ACC112 (cell line): ENCODE measurements around the gene OXCT1.

ENCODE experiments used
- H2AFZ ChIP-seq: fragments of 200-600 bp; sonication (generic); one replicate; pipeline ENCODE4 v1.6.0; 2017; ENCODE audit warnings: antibody characterized with exemption, low read length; ENCODE audit not compliant: unreplicated experiment
- H3K27ac ChIP-seq: fragments of 200-600 bp; sonication (generic); 2 replicates; pipeline ENCODE4 v1.5.1; 2014; ENCODE audit warnings: low read depth, mild to moderate bottlenecking, antibody characterized with exemption, low read length, moderate library complexity
- H3K27me3 ChIP-seq: fragments of 200-600 bp; sonication (generic); 2 replicates; pipeline ENCODE4 v1.6.1; 2014; ENCODE audit warnings: mild to moderate bottlenecking, antibody characterized with exemption, low read length, moderate library complexity, mixed read lengths; ENCODE audit not compliant: insufficient read depth
- H3K36me3 ChIP-seq: fragments of 200-600 bp; sonication (generic); 2 replicates; pipeline ENCODE4 v1.6.1; 2016; ENCODE audit warnings: mild to moderate bottlenecking, antibody characterized with exemption, low read length, moderate library complexity, mixed read lengths; ENCODE audit not compliant: insufficient read depth
- H3K4me1 ChIP-seq: fragments of 200-600 bp; sonication (generic); one replicate; pipeline ENCODE4 v1.6.1; 2016; ENCODE audit warnings: low read length, mixed read lengths; ENCODE audit not compliant: insufficient read depth, unreplicated experiment, control insufficient read depth
- H3K4me3 ChIP-seq: fragments of 200-600 bp; sonication (generic); 2 replicates; pipeline ENCODE4 v1.5.1; 2014; ENCODE audit warnings: mild to moderate bottlenecking, low read depth, low read length
- H3K79me2 ChIP-seq: fragments of 200-600 bp; sonication (generic); one replicate; pipeline ENCODE4 v1.6.0; 2016; ENCODE audit warnings: low read length; ENCODE audit not compliant: control insufficient read depth, unreplicated experiment, insufficient read depth

The OXCT1 gene

GRCh38 chr5:41871852-41872251 lies 1.6 kb upstream of the OXCT1 start:
- H3K79me2 ChIP-seq, result peaks cover 22% of the 10 kb centered on the region
- H3K27ac ChIP-seq, result no peak overlapping the region
- no peaks in the 10 kb centered on the region for H3K27me3 ChIP-seq
- peaks cover 22% of the 10 kb centered on the region for H3K4me1 ChIP-seq
- H2AFZ ChIP-seq, result no peak overlapping the region
- no peaks in the 10 kb centered on the region for H3K36me3 ChIP-seq
- no peak overlapping the region for H3K4me3 ChIP-seq

DNA sequence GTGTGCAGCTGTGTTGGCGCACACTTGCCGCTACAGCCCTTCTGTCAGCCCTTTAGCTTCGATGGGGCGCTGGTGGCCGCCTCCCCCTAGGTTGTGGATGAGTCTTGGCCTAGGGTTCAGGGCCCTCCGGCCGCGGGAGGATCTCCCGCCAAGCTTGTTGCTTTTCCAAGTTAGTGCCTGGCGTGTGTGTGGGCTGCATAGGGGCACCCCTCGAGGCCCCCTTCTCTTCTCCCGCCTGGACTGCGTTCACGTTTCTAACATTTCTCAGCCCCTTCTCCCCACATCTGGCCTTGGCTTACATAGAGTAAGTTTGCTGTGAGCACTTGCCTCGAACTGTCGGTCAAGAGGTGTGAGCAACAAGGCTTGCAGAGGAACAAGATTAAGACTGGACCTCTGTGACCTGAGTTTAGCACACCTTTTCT lies 413 bp upstream of the OXCT1 start:
- Histone ChIP-seq H3K36me3 (no peaks in the 10 kb centered on the region), H3K79me2 (peaks cover 32% of the 10 kb centered on the region), H3K27ac (peak overlapping the region; percentile 64; the same call in 1 of the 2 replicates), H3K27me3 (no peaks in the 10 kb centered on the region), H3K4me3 (peak overlapping the region; percentile 89), H2AFZ (peak overlapping the region; percentile 90), H3K4me1 (peaks cover 22% of the 10 kb centered on the region)

GRCh38 chr5:41869151-41869723 lies 988 bp downstream of the OXCT1 start:
- Histone ChIP-seq H3K27ac (peak overlapping the region; percentile 64), H3K27me3 (no peaks in the 10 kb centered on the region), H3K36me3 (no peaks in the 10 kb centered on the region), H3K4me1 (peaks cover 27% of the 10 kb centered on the region), H3K79me2 (peaks cover 43% of the 10 kb centered on the region), H3K4me3 (peak overlapping the region; percentile 89), H2AFZ (peak overlapping the region; percentile 90)

DNA sequence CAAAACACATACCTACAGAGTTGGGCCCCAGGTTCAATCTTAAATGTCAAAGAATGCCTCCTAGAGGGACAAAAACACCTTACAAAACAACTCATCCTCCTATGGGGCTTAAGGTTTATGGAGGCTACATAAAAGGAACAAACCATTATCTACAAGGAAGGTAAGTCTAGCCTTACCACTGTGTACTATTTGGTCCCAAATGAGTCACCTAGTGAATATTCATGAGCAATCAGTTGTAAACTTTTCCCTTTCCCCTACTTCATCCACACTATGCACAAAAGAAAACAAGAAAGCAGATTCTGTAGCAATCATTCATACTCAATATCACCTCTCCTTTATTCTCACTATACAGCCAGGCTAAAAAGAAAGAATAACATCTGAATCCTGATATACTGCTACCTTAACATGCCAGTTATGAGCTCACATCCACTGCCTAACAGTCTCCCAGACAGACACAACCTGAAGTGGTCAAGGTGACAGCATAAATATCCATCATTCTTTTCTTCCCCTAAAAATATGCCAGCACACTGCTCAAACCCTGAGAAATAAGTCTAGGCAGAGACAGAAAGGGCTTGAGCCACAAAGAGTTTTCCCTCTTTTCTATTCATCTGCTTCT lies 6.2 kb downstream of the OXCT1 start:
- Histone ChIP-seq H3K27ac (no peak overlapping the region), H3K79me2 (peaks cover 49% of the 10 kb centered on the region), H3K4me3 (no peak overlapping the region), H3K36me3 (0 out of 2 replicates have a peak, but pooled peaks cover 5% of the 10 kb centered on the region), H2AFZ (no peak overlapping the region), H3K4me1 (peaks cover 20% of the 10 kb centered on the region), H3K27me3 (no peaks in the 10 kb centered on the region)

DNA sequence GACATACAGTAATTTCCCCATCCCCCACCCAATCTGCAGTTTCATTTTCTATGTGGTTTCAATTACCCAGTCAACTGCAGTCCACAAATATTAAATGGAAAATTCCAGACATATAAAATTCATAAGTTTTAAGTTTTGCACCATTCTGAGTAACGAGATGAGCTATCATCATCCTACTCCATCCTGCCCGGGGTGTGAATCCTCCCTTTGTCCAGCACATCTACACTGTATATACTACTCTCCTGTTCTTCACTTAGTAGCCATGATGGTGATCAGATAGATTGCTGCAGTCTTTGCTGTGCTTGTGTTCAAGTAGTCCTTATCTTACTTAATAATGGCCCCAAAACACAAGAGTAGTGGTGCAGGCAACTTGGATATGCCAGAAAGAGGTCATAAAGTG lies 11.3 kb downstream of the OXCT1 start:
- Histone ChIP-seq H2AFZ (no peak overlapping the region), H3K4me3 (no peak overlapping the region), H3K27me3 (no peaks in the 10 kb centered on the region), H3K27ac (no peak overlapping the region), H3K79me2 (peaks cover 7% of the 10 kb centered on the region), H3K4me1 (peaks cover 7% of the 10 kb centered on the region), H3K36me3 (peaks cover 6% of the 10 kb centered on the region; the same call in 1 of the 2 replicates)

DNA sequence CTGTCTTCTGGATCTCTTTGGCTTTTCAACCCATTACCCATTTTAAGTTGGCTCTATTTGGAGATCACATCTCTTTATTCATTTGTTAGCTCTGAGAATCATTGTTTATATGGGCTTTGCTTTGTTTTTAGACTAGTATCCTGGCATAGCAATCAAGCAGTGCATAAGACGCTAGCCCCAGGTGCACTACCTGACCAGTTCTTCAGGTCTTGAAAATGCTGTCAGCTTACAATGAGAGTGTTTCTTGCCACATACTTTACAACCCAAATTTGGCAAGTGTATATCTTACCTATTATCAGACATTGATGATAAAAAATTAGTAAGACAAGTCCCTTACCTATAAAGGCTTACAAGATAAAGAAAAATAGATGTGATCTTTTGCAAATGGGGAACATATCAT lies 12.2 kb downstream of the OXCT1 start:
- H3K79me2 ChIP-seq, result no peaks in the 10 kb centered on the region
- H3K36me3 ChIP-seq, result peaks cover 6% of the 10 kb centered on the region; the same call in 1 of the 2 replicates
- no peaks in the 10 kb centered on the region for H3K4me1 ChIP-seq
- no peak overlapping the region for H3K4me3 ChIP-seq
- no peak overlapping the region for H2AFZ ChIP-seq
- H3K27ac ChIP-seq, result no peak overlapping the region
- H3K27me3 ChIP-seq, result no peaks in the 10 kb centered on the region

DNA sequence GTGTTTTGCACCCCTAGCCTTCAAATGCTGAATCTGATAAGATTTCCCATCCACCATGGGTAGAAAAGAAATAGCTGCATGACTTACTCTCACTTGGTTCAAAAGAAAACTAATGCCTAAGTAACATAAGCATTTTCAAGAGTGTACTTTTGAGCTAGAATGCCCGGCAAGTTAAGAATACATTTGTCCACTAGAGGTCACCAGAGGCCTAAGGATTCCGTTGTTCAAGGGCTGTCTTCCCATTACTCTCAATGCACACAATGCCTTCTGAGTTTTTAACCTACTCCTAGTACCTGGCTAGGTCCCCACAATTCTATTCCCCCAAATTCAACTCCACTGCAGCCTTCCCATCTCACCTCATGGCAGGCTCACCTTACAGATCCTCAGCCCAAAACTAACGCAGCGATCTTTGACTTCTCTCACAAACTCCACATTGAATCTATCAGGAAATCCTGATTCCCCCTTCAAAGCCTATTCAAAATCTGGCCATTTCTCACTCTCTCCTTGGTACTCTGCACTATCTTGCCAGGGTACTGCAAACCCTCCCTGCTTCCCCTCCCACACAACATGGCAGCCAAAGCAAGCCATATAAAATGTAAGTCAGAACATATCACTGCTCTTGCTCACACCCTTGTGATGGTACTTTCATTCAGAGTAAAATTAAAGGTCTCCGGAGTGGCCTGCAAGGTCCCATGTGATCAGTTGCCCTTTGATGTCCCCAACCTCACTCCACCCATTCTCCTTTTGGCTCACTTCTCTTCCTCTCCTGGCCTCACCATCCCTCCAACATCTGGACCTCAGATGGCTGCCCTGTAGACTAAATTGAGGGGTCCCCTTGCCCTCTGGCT lies 13.4 kb downstream of the OXCT1 start:
- H3K36me3 ChIP-seq, result peaks cover 14% of the 10 kb centered on the region
- H3K4me1 ChIP-seq, result no peaks in the 10 kb centered on the region

GRCh38 chr5:41852293-41852692 lies 17.9 kb downstream of the OXCT1 start:
- Histone ChIP-seq H3K27ac (no peak overlapping the region), H2AFZ (no peak overlapping the region), H3K4me1 (no peaks in the 10 kb centered on the region), H3K4me3 (no peak overlapping the region), H3K79me2 (no peaks in the 10 kb centered on the region), H3K36me3 (peaks cover 34% of the 10 kb centered on the region), H3K27me3 (no peaks in the 10 kb centered on the region)

More for the DNA sequence above, 13.4 kb downstream of the OXCT1 start:
- no peaks in the 10 kb centered on the region for H3K27me3 ChIP-seq
- no peak overlapping the region for H3K27ac ChIP-seq
- no peak overlapping the region for H2AFZ ChIP-seq
- H3K4me3 ChIP-seq, result no peak overlapping the region
- no peaks in the 10 kb centered on the region for H3K79me2 ChIP-seq

- no peak overlapping the region for H3K4me3 ChIP-seq
- H3K27me3 ChIP-seq, result no peaks in the 10 kb centered on the region
- H3K4me1 ChIP-seq, result no peaks in the 10 kb centered on the region
- H3K27ac ChIP-seq, result no peak overlapping the region
- no peak overlapping the region for H2AFZ ChIP-seq
- H3K79me2 ChIP-seq, result no peaks in the 10 kb centered on the region
- H3K36me3 ChIP-seq, result peaks cover 34% of the 10 kb centered on the region
Observed at GRCh38 chr5:41851116-41851515, 19.1 kb downstream of the OXCT1 start.

DNA sequence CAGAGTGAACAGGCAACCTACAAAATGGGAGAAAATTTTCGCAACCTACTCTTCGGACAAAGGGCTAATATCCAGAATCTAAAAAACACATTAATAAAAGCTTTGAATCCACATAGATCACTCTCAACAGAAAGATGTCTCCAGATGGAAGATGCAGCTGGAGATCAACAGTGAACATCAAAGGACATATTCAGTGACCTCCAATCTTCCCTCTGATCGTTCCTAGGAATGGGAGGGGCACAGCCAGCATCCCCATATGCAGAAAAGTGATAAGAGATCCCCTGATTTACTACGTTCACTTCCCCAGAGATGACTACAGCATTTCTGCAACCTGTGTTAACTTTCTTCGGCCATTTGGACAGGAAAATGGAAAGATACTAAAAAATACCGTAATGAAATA lies 21.2 kb downstream of the OXCT1 start:
- H3K79me2 ChIP-seq, result no peaks in the 10 kb centered on the region
- no peak overlapping the region for H2AFZ ChIP-seq
- no peak overlapping the region for H3K4me3 ChIP-seq
- H3K36me3 ChIP-seq, result peaks cover 34% of the 10 kb centered on the region
- H3K4me1 ChIP-seq, result no peaks in the 10 kb centered on the region
- H3K27me3 ChIP-seq, result no peaks in the 10 kb centered on the region
- no peak overlapping the region for H3K27ac ChIP-seq
